ENCODE data around the gene CENPT.
"Not testable (repeated sequence)": the region's sequence is repeated elsewhere in the genome, so short reads cannot be mapped to it uniquely, and the experiment has no call there.

CENPT gene

GRCh38 chr16:67846320-67847063, 1.0 kb downstream of the CENPT start, which contains the start of gene NUTF2:
NUTF2 (plus strand) TSS chr16:67846933; CDS start chr16:67865131, 18,198 bp downstream.
- peak; percentile 89 for DNase-seq (ENCODE audit: low read depth in 2 of 2)

GRCh38 chr16:67846063-67846319, 1.5 kb downstream of the CENPT start:
- DNase-seq (ENCODE audit: low read depth in 2 of 2), result no peak

GRCh38 chr16:67845291-67846062, 2.0 kb downstream of the CENPT start:
- no peak for DNase-seq (ENCODE audit: low read depth in 2 of 2)

GRCh38 chr16:67844497-67844896, 3.0 kb downstream of the CENPT start:
- DNase-seq (ENCODE audit: low read depth in 2 of 2), result no peak

- no peak for DNase-seq (ENCODE audit: low read depth in 2 of 2)
Measured at GRCh38 chr16:67843343-67843765, 4.1 kb downstream of the CENPT start.

GRCh38 chr16:67842509-67843342, 4.8 kb downstream of the CENPT start:
- DNase-seq (ENCODE audit: low read depth in 2 of 2), result no peak

GRCh38 chr16:67841816-67842508, 5.5 kb downstream of the CENPT start, which contains the start of gene THAP11:
THAP11 (plus strand) TSS chr16:67842320; CDS start chr16:67842555, 235 bp downstream.
- DNase-seq (ENCODE audit: low read depth in 2 of 2), result peak; percentile 87 to 88

- no peak for DNase-seq (ENCODE audit: low read depth in 2 of 2)
Measured at GRCh38 chr16:67841198-67841815, 6.2 kb downstream of the CENPT start.

GRCh38 chr16:67837811-67838210, 9.7 kb downstream of the CENPT start:
- DNase-seq (ENCODE audit: low read depth in 2 of 2), result no peak

- not testable (repeated sequence) for DNase-seq (ENCODE audit: low read depth in 2 of 2)
Measured at GRCh38 chr16:67837190-67837589, 10.3 kb downstream of the CENPT start.

GRCh38 chr16:67834242-67834614, 13.3 kb downstream of the CENPT start:
- no peak for DNase-seq (ENCODE audit: low read depth in 2 of 2)

- peak; percentile 72 for DNase-seq (ENCODE audit: low read depth in 2 of 2)
Measured at GRCh38 chr16:67833415-67834241, 13.9 kb downstream of the CENPT start.

- peak in 1 of 2 experiments; percentile 11 for DNase-seq (ENCODE audit: low read depth in 2 of 2)
Measured at GRCh38 chr16:67833030-67833414, 14.5 kb downstream of the CENPT start.

- no peak for DNase-seq (ENCODE audit: low read depth in 2 of 2)
Measured at GRCh38 chr16:67828651-67829050, 18.8 kb downstream of the CENPT start.

- DNase-seq (ENCODE audit: low read depth in 2 of 2), result no peak
Measured at GRCh38 chr16:67825906-67826305, 21.6 kb downstream of the CENPT start.

- DNase-seq (ENCODE audit: low read depth in 2 of 2), result no peak
Measured at GRCh38 chr16:67825119-67825518, 22.4 kb downstream of the CENPT start.

GRCh38 chr16:67822511-67822910, 25.0 kb downstream of the CENPT start:
- no peak for DNase-seq (ENCODE audit: low read depth in 2 of 2)

- DNase-seq (ENCODE audit: low read depth in 2 of 2), result no peak
Measured at GRCh38 chr16:67820608-67821259, 26.8 kb downstream of the CENPT start.

- no peak for DNase-seq (ENCODE audit: low read depth in 2 of 2)
Measured at GRCh38 chr16:67814567-67814966, 32.9 kb downstream of the CENPT start.

GRCh38 chr16:67811899-67812298, 35.6 kb downstream of the CENPT start:
- no peak for DNase-seq (ENCODE audit: low read depth in 2 of 2)

Data from fibroblast of skin of left quadriceps (primary cell).